K562 (cell line): ENCODE data around the gene AKAP3. TPM values are rescaled to one million over a fixed set of nuclear protein-coding genes. Genes with fewer than 3 reads are reported as not detected.

ENCODE experiments used
- ATAC-seq: fragments of 200-7000 bp; cut with Tn5 transposase; 3 replicates; pipeline ENCODE4 v1.9.1; 2020; ENCODE audit warnings: moderate library complexity
- BruUV-seq: library from RNA; stranded (reverse); fragments of 400-500 nt; replicated peaks from 2 replicates; lab custom pipeline; 2021; lab: Mats Ljungman, UMichigan
- CTCF ChIA-PET: fragments of 300-600 bp; formaldehyde crosslinking; extraction: SDS; loops from one replicate; lab custom pipeline; 2021; ENCODE audit warnings: low intra/inter-chr PET ratio; lab: Yijun Ruan, JAX
- POLR2A ChIA-PET: fragments of 300-600, 350-650 bp; sonication (Branson Sonifier 250); formaldehyde crosslinking; extraction: SDS; loops from one replicate; lab custom pipeline; 2021; ENCODE audit warnings: antibody characterized with exemption, inconsistent platforms; lab: Yijun Ruan, JAX
- DNase-seq, 4 experiments: peaks; one replicate each; pipeline versions ENCODE4 v3.0.0 to v3.0.0-alpha.2; 2011 to 2018; ENCODE audit warnings: low spot score in 3 of 4, mixed read lengths in 3 of 4; ENCODE audit errors: extremely low read depth in 1 of 4
- FAIRE-seq: peaks from 2 replicates; lab custom pipeline; 2011; peaks lifted over from hg19 to GRCh38; lab: Jason Lieb, UNC
- H2AFZ ChIP-seq: 2 replicates; pipeline ENCODE4 v1.6.0; 2011; ENCODE audit warnings: low read depth, low read length, control low read depth, inconsistent platforms
- H3K27ac ChIP-seq: fragments of 200-600 bp; 3 replicates; pipeline ENCODE4 v1.8.0; 2011; ENCODE audit warnings: low read depth, mild to moderate bottlenecking, control low read depth, inconsistent platforms, low read length, moderate library complexity, mixed read lengths; ENCODE audit errors: extremely low read depth
- H3K27me3 ChIP-seq, 2 experiments: fragments of 300-600 bp in 1 of 2; 2 replicates in 1 of 2; 3 replicates in 1 of 2; pipeline versions ENCODE4 v1.6.0 to v1.8.0; 2011; ENCODE audit warnings: inconsistent platforms in 2 of 2, low read length in 2 of 2, mild to moderate bottlenecking in 1 of 2, mixed read lengths in 1 of 2, moderate library complexity in 1 of 2; ENCODE audit not compliant: control insufficient read depth in 2 of 2, insufficient read depth in 2 of 2
- H3K36me3 ChIP-seq: fragments of 300-600 bp; 3 replicates; pipeline ENCODE4 v1.8.0; 2011; ENCODE audit warnings: mild to moderate bottlenecking, low read length, inconsistent platforms; ENCODE audit not compliant: control insufficient read depth, insufficient read depth
- H3K4me1 ChIP-seq, 2 experiments: fragments of 200-600 bp in 1 of 2; replicated peaks in 1 of 2; 2 replicates in 1 of 2; 3 replicates in 1 of 2; pipeline versions ENCODE4 v1.5.1 to v1.8.0; 2011; ENCODE audit warnings: inconsistent platforms in 2 of 2, low read length in 2 of 2, mild to moderate bottlenecking in 1 of 2, mixed read lengths in 1 of 2, moderate library complexity in 1 of 2; ENCODE audit not compliant: control insufficient read depth in 2 of 2, insufficient read depth in 2 of 2
- H3K4me2 ChIP-seq: 2 replicates; pipeline ENCODE4 v1.6.1; 2011; ENCODE audit warnings: low read length, control low read depth, inconsistent platforms, mixed read lengths; ENCODE audit not compliant: insufficient read depth
- H3K4me3 ChIP-seq: fragments of 200-600 bp; sonication (generic), shearing (Covaris generic); 2 replicates; pipeline ENCODE4 v1.5.1; 2016; ENCODE audit warnings: control low read depth, inconsistent platforms
- H3K79me2 ChIP-seq: fragments of 200-600 bp; 3 replicates; pipeline ENCODE4 v1.8.0; 2011; ENCODE audit warnings: low read length, inconsistent platforms; ENCODE audit not compliant: control insufficient read depth, insufficient read depth
- H3K9ac ChIP-seq, 2 experiments: 2 replicates each; pipeline versions ENCODE4 v1.6.0 to v1.6.1; 2011; ENCODE audit warnings: low read depth in 2 of 2, low read length in 2 of 2, control low read depth in 1 of 2, inconsistent platforms in 1 of 2, mild to moderate bottlenecking in 1 of 2, mixed read lengths in 1 of 2; ENCODE audit not compliant: insufficient read depth in 1 of 2
- H3K9me1 ChIP-seq: one replicate; pipeline ENCODE4 v1.6.0; 2011; ENCODE audit warnings: inconsistent platforms, mild to moderate bottlenecking, low read length, moderate library complexity; ENCODE audit not compliant: control insufficient read depth, insufficient read depth
- H3K9me3 ChIP-seq: replicated peaks from 2 replicates; pipeline ENCODE4 v1.5.1; 2011; ENCODE audit warnings: low read depth, low read length, inconsistent platforms; ENCODE audit not compliant: control insufficient read depth, insufficient read depth
- H4K20me1 ChIP-seq: replicated peaks from 2 replicates; pipeline ENCODE4 v1.6.1; 2011; ENCODE audit warnings: low read length, inconsistent platforms, mixed read lengths; ENCODE audit not compliant: control insufficient read depth, insufficient read depth
- E2F5 ChIP-seq: sonication (generic); formaldehyde crosslinking; IDR thresholded peaks from 2 replicates; pipeline ENCODE4 v1.8.0; 2022; ENCODE audit warnings: mild to moderate bottlenecking, missing genetic modification reagents
- EGR1 ChIP-seq: fragments of 450-650 bp; conservative IDR thresholded peaks from 2 replicates; pipeline ENCODE4 v1.6.1; 2017; ENCODE audit warnings: mild to moderate bottlenecking
- ZBTB33 ChIP-seq: sonication (generic); formaldehyde crosslinking; IDR thresholded peaks from 2 replicates; pipeline ENCODE4 v1.8.1; 2023; ENCODE audit warnings: mild to moderate bottlenecking, missing genetic modification reagents
- ZNF609 ChIP-seq: sonication (generic); formaldehyde crosslinking; IDR thresholded peaks from 2 replicates; pipeline ENCODE4 v1.8.1; 2023; ENCODE audit warnings: missing genetic modification reagents, mild to moderate bottlenecking, borderline replicate concordance
- WGBS: fragments of 100-300 bp; shearing (Covaris generic); methylation state at CpG from one replicate; pipeline ENCODE4 v1.1.6; 2016; ENCODE audit warnings: low coverage, mixed read lengths; ENCODE audit not compliant: insufficient coverage; ENCODE audit errors: missing lambda C conversion rate; 5-methylcytosine and 5-hydroxymethylcytosine counted together
- in situ Hi-C: fragments of 300-500 bp; cut with MboI; formaldehyde crosslinking; loops from 4 replicates; pipeline ENCODE4 v1.15.0; 2018; ENCODE audit warnings: inconsistent platforms, mixed read lengths
- intact Hi-C: fragments of 100-400 bp; cut with micrococcal nuclease; formaldehyde crosslinking; loops from 2 replicates; pipeline ENCODE4 v1.14.2; 2022
- polyA plus RNA-seq, 8 experiments: library from polyadenylated mRNA; depleted of rRNA in 4 of 8; stranded (reverse) in 5 of 8; unstranded in 3 of 8; fragments of >200 nt; fragmentation: Nextera tagmentation in 2 of 8; fragmentation: Illumina TruSeq in 1 of 8; extraction: Ambion mirVana in 2 of 8; extraction: Trizol in 1 of 8; gene quantifications; 2 replicates each; pipeline versions ENCODE4 v1.2.1 to v1.2.3, GENCODE V29; 2011 to 2014; ENCODE audit warnings: inconsistent platforms in 1 of 8, missing spikeins in 1 of 8
- total RNA-seq, 7 experiments: library from RNA; depleted of rRNA in 6 of 7; stranded (reverse); fragments of >200 nt in 6 of 7; fragmentation: Illumina TruSeq in 2 of 7; extraction: Trizol in 2 of 7; gene quantifications; 2 replicates each; pipeline versions ENCODE4 v1.2.1 to v1.2.3, GENCODE V29; 2011 to 2021; ENCODE audit warnings: low replicate concordance in 1 of 7

AKAP3 gene
- total and polyA plus RNA-seq, 9 of the 15 experiments (the other 6 are each of a cell fraction or from before 2014, with no cell fraction given), result 0.17 to 2.8 (median 0.43) TPM

GRCh38 chr12:4690760-4691159 is 41.9 kb upstream of the AKAP3 start:
- no peak for ATAC-seq
- no peak overlapping the region for H3K27ac ChIP-seq
- FAIRE-seq, result no peak
- H3K36me3 ChIP-seq, result peaks cover 19% of the 10 kb centered on the region; the same call in 1 of the 3 replicates
- no peak overlapping the region for H3K9ac ChIP-seq
- no peak overlapping the region for H2AFZ ChIP-seq
- H3K27me3 ChIP-seq, result no peaks in the 10 kb centered on the region
- H3K4me1 ChIP-seq, result no peaks in the 10 kb centered on the region
- no peaks in the 10 kb centered on the region for H3K79me2 ChIP-seq
- TF ChIP-seq EGR1 (peak; percentile 28; the same call in 1 of the 2 replicates), E2F5 (CRISPR knock-in tag) (no peak), ZNF609 (CRISPR knock-in tag) (no peak), ZBTB33 (no peak)
- in situ Hi-C loops (no loop called here), intact Hi-C loops (no loop called here)
- H3K9me3 ChIP-seq, result no peaks in the 10 kb centered on the region
- H3K4me3 ChIP-seq, result no peak overlapping the region
- no peak overlapping the region for H3K4me2 ChIP-seq
- no peak for DNase-seq
- H4K20me1 ChIP-seq, result no peaks in the 10 kb centered on the region
- WGBS, result 89% methylated on average over 5 of the region's 5 CpGs
- no peaks in the 10 kb centered on the region for H3K9me1 ChIP-seq
- ChIA-PET POLR2A (no interaction called here), CTCF (no interaction called here)
- BruUV-seq, result no TSS peak
